IPS-18a (cell line): ENCODE measurements around the gene RNF38.
"Not testable (repeated sequence)": the region's sequence is repeated elsewhere in the genome, so short reads cannot be mapped to it uniquely, and the experiment has no call there.

ENCODE experiments used
- H3K27ac ChIP-seq: one replicate; pipeline ENCODE4 v1.5.1; 2013; ENCODE audit warnings: low read length
- H3K27me3 ChIP-seq: one replicate; pipeline ENCODE4 v1.6.1; 2013; ENCODE audit warnings: mild to moderate bottlenecking, low read length; ENCODE audit not compliant: control insufficient read depth, insufficient read depth
- H3K36me3 ChIP-seq: one replicate; pipeline ENCODE4 v1.6.1; 2013; ENCODE audit warnings: low read depth, low read length; ENCODE audit not compliant: control insufficient read depth
- H3K4me1 ChIP-seq: one replicate; pipeline ENCODE4 v1.6.1; 2013; ENCODE audit warnings: low read depth, low read length; ENCODE audit not compliant: control insufficient read depth
- H3K4me3 ChIP-seq: one replicate; pipeline ENCODE4 v1.5.1; 2013; ENCODE audit warnings: low read length
- H3K9ac ChIP-seq: one replicate; pipeline ENCODE4 v1.6.1; 2013; ENCODE audit warnings: mild to moderate bottlenecking, low read length, moderate library complexity
- H3K9me3 ChIP-seq: one replicate; pipeline ENCODE4 v1.6.1; 2013; ENCODE audit warnings: low read depth, low read length; ENCODE audit not compliant: control insufficient read depth

The RNF38 gene

GRCh38 chr9:36325081-36325828, 74.8 kb downstream of the RNF38 start:
- no peaks in the 10 kb centered on the region for H3K4me1 ChIP-seq
- H3K27ac ChIP-seq, result no peak overlapping the region
- no peaks in the 10 kb centered on the region for H3K27me3 ChIP-seq
- H3K9me3 ChIP-seq, result no peaks in the 10 kb centered on the region
- H3K36me3 ChIP-seq, result no peaks in the 10 kb centered on the region
- H3K4me3 ChIP-seq, result no peak overlapping the region
- no peak overlapping the region for H3K9ac ChIP-seq

- no peak overlapping the region for H3K9ac ChIP-seq
- no peaks in the 10 kb centered on the region for H3K27me3 ChIP-seq
- H3K27ac ChIP-seq, result no peak overlapping the region
- no peaks in the 10 kb centered on the region for H3K9me3 ChIP-seq
- no peaks in the 10 kb centered on the region for H3K4me1 ChIP-seq
- H3K36me3 ChIP-seq, result no peaks in the 10 kb centered on the region
- H3K4me3 ChIP-seq, result no peak overlapping the region
Observed at GRCh38 chr9:36323926-36324325, 76.1 kb downstream of the RNF38 start.

- H3K9me3 ChIP-seq, result no peaks in the 10 kb centered on the region
- H3K4me3 ChIP-seq, result no peak overlapping the region
- no peaks in the 10 kb centered on the region for H3K36me3 ChIP-seq
- H3K27ac ChIP-seq, result no peak overlapping the region
- no peak overlapping the region for H3K9ac ChIP-seq
- peaks cover 6% of the 10 kb centered on the region for H3K4me1 ChIP-seq
- H3K27me3 ChIP-seq, result no peaks in the 10 kb centered on the region
Observed at GRCh38 chr9:36322462-36322861, 77.6 kb downstream of the RNF38 start.

GRCh38 chr9:36321903-36322302, 78.2 kb downstream of the RNF38 start:
- not testable (repeated sequence) for H3K36me3 ChIP-seq, H3K9ac ChIP-seq, H3K9me3 ChIP-seq, H3K27me3 ChIP-seq, H3K27ac ChIP-seq, H3K4me1 ChIP-seq, H3K4me3 ChIP-seq

- Histone ChIP-seq H3K4me3 (no peak overlapping the region), H3K36me3 (no peaks in the 10 kb centered on the region), H3K9me3 (no peaks in the 10 kb centered on the region), H3K27me3 (no peaks in the 10 kb centered on the region), H3K9ac (no peak overlapping the region), H3K27ac (no peak overlapping the region), H3K4me1 (peaks cover 9% of the 10 kb centered on the region)
Observed at GRCh38 chr9:36320466-36320865, 79.6 kb downstream of the RNF38 start.

- H3K9me3 ChIP-seq, result no peaks in the 10 kb centered on the region
- H3K27me3 ChIP-seq, result no peaks in the 10 kb centered on the region
- H3K4me1 ChIP-seq, result peaks cover 9% of the 10 kb centered on the region
- no peak overlapping the region for H3K9ac ChIP-seq
- no peak overlapping the region for H3K4me3 ChIP-seq
- H3K36me3 ChIP-seq, result no peaks in the 10 kb centered on the region
- H3K27ac ChIP-seq, result no peak overlapping the region
Observed at GRCh38 chr9:36319806-36320205, 80.3 kb downstream of the RNF38 start.

- H3K9ac ChIP-seq, result no peak overlapping the region
- H3K4me3 ChIP-seq, result no peak overlapping the region
- no peaks in the 10 kb centered on the region for H3K9me3 ChIP-seq
- H3K27me3 ChIP-seq, result no peaks in the 10 kb centered on the region
- peaks cover 9% of the 10 kb centered on the region for H3K4me1 ChIP-seq
- H3K36me3 ChIP-seq, result no peaks in the 10 kb centered on the region
- no peak overlapping the region for H3K27ac ChIP-seq
Observed at GRCh38 chr9:36319183-36319582, 80.9 kb downstream of the RNF38 start.

- no peaks in the 10 kb centered on the region for H3K9me3 ChIP-seq
- peaks cover 9% of the 10 kb centered on the region for H3K4me1 ChIP-seq
- H3K9ac ChIP-seq, result no peak overlapping the region
- H3K27me3 ChIP-seq, result no peaks in the 10 kb centered on the region
- no peak overlapping the region for H3K27ac ChIP-seq
- H3K36me3 ChIP-seq, result no peaks in the 10 kb centered on the region
- H3K4me3 ChIP-seq, result no peak overlapping the region
Observed at GRCh38 chr9:36318212-36318802, 81.8 kb downstream of the RNF38 start.

GRCh38 chr9:36317766-36318165, 82.3 kb downstream of the RNF38 start:
- no peak overlapping the region for H3K4me3 ChIP-seq
- no peaks in the 10 kb centered on the region for H3K36me3 ChIP-seq
- no peaks in the 10 kb centered on the region for H3K27me3 ChIP-seq
- H3K9me3 ChIP-seq, result no peaks in the 10 kb centered on the region
- H3K9ac ChIP-seq, result no peak overlapping the region
- no peak overlapping the region for H3K27ac ChIP-seq
- peaks cover 9% of the 10 kb centered on the region for H3K4me1 ChIP-seq

GRCh38 chr9:36316611-36317317, 83.3 kb downstream of the RNF38 start:
- Histone ChIP-seq H3K4me3 (no peak overlapping the region), H3K9me3 (no peaks in the 10 kb centered on the region), H3K9ac (no peak overlapping the region), H3K27ac (no peak overlapping the region), H3K4me1 (peaks cover 9% of the 10 kb centered on the region), H3K36me3 (no peaks in the 10 kb centered on the region), H3K27me3 (no peaks in the 10 kb centered on the region)

GRCh38 chr9:36316049-36316448, 84.0 kb downstream of the RNF38 start:
- Histone ChIP-seq H3K9me3 (no peaks in the 10 kb centered on the region), H3K4me3 (no peak overlapping the region), H3K36me3 (no peaks in the 10 kb centered on the region), H3K27ac (no peak overlapping the region), H3K4me1 (peaks cover 9% of the 10 kb centered on the region), H3K9ac (no peak overlapping the region), H3K27me3 (no peaks in the 10 kb centered on the region)
